Measurements from ENCODE around the gene PALM. TPM values are rescaled to one million over a fixed set of nuclear protein-coding genes. Genes with fewer than 3 reads are reported as not detected.
A peak's percentile ranks its signal among the peaks of the same experiment; 100 is the strongest.

The PALM gene
- total and polyA plus RNA-seq, 10 of the 15 experiments (the other 5 are each of a cell fraction or from before 2014, with no cell fraction given): 0.09 to 0.95 (median 0.23) TPM; not detected in 2

- ChIA-PET RAD21 (ENCODE audit: unreplicated experiment) (interaction anchor here (0.9 to 1.5 kb wide), 3 partner anchors 10 to 69 kb away, joined by 3 to 5 read pairs (median 3); partner anchors contain the start of gene RNF126), SMC1A (ENCODE audit: uncharacterized antibody, unreplicated experiment) (interaction anchor here (0.5 to 1.0 kb wide), 4 partner anchors 49 to 484 kb away, joined by 3 read pairs; no protein-coding TSS in a partner anchor), CTCF (interaction anchor here (0.6 to 1.9 kb wide), 4 partner anchors 29 to 316 kb away, joined by 3 to 5 read pairs (median 4); partner anchors contain the start of gene RNF126), POLR2A (interaction anchor here (0.7 to 1.1 kb wide), 3 partner anchors 9 to 62 kb away, joined by 3 read pairs; no protein-coding TSS in a partner anchor)
- H3K36me3 ChIP-seq (ENCODE audit: control insufficient read depth in 2 of 2, insufficient read depth in 2 of 2, low read length in 1 of 2): no peaks in the 10 kb centered on the region
- H3K9me3 ChIP-seq (replicated peaks; ENCODE audit: control insufficient read depth, insufficient read depth, low read length): no peaks in the 10 kb centered on the region
- TF ChIP-seq BHLHE40 (IDR thresholded peaks at IDR 0.05; ENCODE audit: borderline replicate concordance in 1 of 2, low read depth in 2 of 2, low read length in 1 of 2): peak; percentile 76 to 79
- no peak for TF ChIP-seq JUNB (IDR thresholded peaks at IDR 0.05)
- no peak for TF ChIP-seq CHD1 (IDR thresholded peaks at IDR 0.05; ENCODE audit: low read depth, low read length)
- 0 out of 2 replicates have a peak, but pooled peaks have one; percentile 4 for TF ChIP-seq IKZF1 (conservative IDR thresholded peaks at IDR 0.05)
- TF ChIP-seq NFIC (IDR thresholded peaks at IDR 0.05; ENCODE audit: low read depth, low read length): 0 out of 2 replicates have a peak, but pooled peaks have one; percentile 28
- 0 out of 2 replicates have a peak, but pooled peaks have one; percentile 20 for TF ChIP-seq NR2F1 (conservative IDR thresholded peaks at IDR 0.05)
- peak; percentile 78 for TF ChIP-seq RUNX3 (IDR thresholded peaks at IDR 0.05; ENCODE audit: low read length)
- TF ChIP-seq TCF12 (IDR thresholded peaks at IDR 0.05; ENCODE audit: low read depth, low read length): 0 out of 2 replicates have a peak, but pooled peaks have one; percentile 56
- TF ChIP-seq CTCF (IDR thresholded peaks at IDR 0.05 in 2 of 3, conservative IDR thresholded peaks at IDR 0.05 in 1 of 3; ENCODE audit: control insufficient read depth in 2 of 3, extremely low read depth in 1 of 3, insufficient read depth in 1 of 3, low read depth in 3 of 3, low read length in 3 of 3): no peak
- no peaks in the 10 kb centered on the region for H3K27me3 ChIP-seq (replicated peaks in 1 of 2; ENCODE audit: control insufficient read depth in 2 of 2, insufficient read depth in 2 of 2, low read length in 1 of 2)
- H3K4me1 ChIP-seq (ENCODE audit: control insufficient read depth, insufficient read depth, low read length): peaks cover 5% of the 10 kb centered on the region
- no peaks in the 10 kb centered on the region for H3K79me2 ChIP-seq (ENCODE audit: control insufficient read depth, insufficient read depth, low read length)
- no peak overlapping the region for H2AFZ ChIP-seq (ENCODE audit: control insufficient read depth, low read depth, low read length)
- in situ Hi-C loops (cut with MboI) (loop anchor here (5.0 kb wide), 2 partner anchors 65 to 145 kb away; partner anchors contain the start of gene HCN2), intact Hi-C loops (cut with micrococcal nuclease; ENCODE audit: unreplicated experiment) (loop anchor here (5.0 kb wide), 1 partner anchor 145 kb away; the partner anchor contains the start of gene HCN2)
- no peak overlapping the region for H3K9ac ChIP-seq (ENCODE audit: control insufficient read depth, insufficient read depth, low read length)
- peak; percentile 28 for ATAC-seq
- WGBS (ENCODE audit: insufficient coverage, insufficient replicate concordance, low lambda C conversion rate, missing lambda C conversion rate): 12% methylated on average over 23 of the region's 24 CpGs
- no peak for DNase-seq (ENCODE audit: low read depth, low spot score)
- H4K20me1 ChIP-seq (ENCODE audit: control insufficient read depth, insufficient read depth): no peaks in the 10 kb centered on the region
- H3K4me3 ChIP-seq: no peak overlapping the region
- no peak for FAIRE-seq
- H3K4me2 ChIP-seq (ENCODE audit: control insufficient read depth, insufficient read depth): 0 out of 2 replicates have a peak overlapping the region, but pooled peaks have one; percentile 13
- H3K27ac ChIP-seq (ENCODE audit: control insufficient read depth, insufficient read depth): no peak overlapping the region
- BruUV-seq (replicated peaks): no TSS peak
These were observed 23.7 kb downstream of the PALM start for GRCh38 chr19:732148-733069.
